Suprapubic skin (tissue), 3 donors: ENCODE measurements around the gene SLC11A1.

ENCODE experiments used
- POLR2A ChIP-seq, 2 donors: fragments of 450-650 bp; IDR thresholded peaks; one replicate each; pipeline ENCODE4 v1.6.1; 2017; ENCODE audit warnings: antibody characterized with exemption in 2 of 2, mild to moderate bottlenecking in 2 of 2, moderate library complexity in 2 of 2
- TF ChIP-seq, protein P1 (sequence below), 2 donors: fragments of 200-600 bp in 1 of 2; fragments of 450-650 bp in 1 of 2; sonication (generic) in 1 of 2; IDR thresholded peaks; one replicate each; pipeline ENCODE4 v1.5.1; 2016 to 2019; ENCODE audit warnings: antibody characterized with exemption in 2 of 2, mild to moderate bottlenecking in 1 of 2, moderate library complexity in 1 of 2

DNA sequence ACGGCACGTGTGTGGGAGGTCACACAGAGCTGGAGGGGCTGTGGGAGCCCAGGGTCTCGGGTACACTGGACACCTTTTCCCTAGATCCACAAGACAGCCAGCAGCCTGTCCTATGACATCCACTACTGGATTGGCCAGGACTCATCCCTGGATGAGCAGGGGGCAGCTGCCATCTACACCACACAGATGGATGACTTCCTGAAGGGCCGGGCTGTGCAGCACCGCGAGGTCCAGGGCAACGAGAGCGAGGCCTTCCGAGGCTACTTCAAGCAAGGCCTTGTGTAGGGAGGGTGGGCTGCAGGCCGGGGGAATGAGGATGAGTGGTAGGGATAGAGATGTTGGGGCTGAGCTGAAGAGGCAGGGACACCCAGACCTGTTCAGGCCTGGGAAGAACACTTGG is 43.5 kb downstream of the SLC11A1 start:
- TF ChIP-seq POLR2A (IDR thresholded peaks at IDR 0.05), result no peak
- TF ChIP-seq, protein P1, sequence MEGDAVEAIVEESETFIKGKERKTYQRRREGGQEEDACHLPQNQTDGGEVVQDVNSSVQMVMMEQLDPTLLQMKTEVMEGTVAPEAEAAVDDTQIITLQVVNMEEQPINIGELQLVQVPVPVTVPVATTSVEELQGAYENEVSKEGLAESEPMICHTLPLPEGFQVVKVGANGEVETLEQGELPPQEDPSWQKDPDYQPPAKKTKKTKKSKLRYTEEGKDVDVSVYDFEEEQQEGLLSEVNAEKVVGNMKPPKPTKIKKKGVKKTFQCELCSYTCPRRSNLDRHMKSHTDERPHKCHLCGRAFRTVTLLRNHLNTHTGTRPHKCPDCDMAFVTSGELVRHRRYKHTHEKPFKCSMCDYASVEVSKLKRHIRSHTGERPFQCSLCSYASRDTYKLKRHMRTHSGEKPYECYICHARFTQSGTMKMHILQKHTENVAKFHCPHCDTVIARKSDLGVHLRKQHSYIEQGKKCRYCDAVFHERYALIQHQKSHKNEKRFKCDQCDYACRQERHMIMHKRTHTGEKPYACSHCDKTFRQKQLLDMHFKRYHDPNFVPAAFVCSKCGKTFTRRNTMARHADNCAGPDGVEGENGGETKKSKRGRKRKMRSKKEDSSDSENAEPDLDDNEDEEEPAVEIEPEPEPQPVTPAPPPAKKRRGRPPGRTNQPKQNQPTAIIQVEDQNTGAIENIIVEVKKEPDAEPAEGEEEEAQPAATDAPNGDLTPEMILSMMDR (IDR thresholded peaks at IDR 0.05), result no peak
